ENCODE results near the gene VAMP1.
"Not testable (repeated sequence)": the region's sequence is repeated elsewhere in the genome, so short reads cannot be mapped to it uniquely, and the experiment has no call there.

VAMP1 gene

DNA sequence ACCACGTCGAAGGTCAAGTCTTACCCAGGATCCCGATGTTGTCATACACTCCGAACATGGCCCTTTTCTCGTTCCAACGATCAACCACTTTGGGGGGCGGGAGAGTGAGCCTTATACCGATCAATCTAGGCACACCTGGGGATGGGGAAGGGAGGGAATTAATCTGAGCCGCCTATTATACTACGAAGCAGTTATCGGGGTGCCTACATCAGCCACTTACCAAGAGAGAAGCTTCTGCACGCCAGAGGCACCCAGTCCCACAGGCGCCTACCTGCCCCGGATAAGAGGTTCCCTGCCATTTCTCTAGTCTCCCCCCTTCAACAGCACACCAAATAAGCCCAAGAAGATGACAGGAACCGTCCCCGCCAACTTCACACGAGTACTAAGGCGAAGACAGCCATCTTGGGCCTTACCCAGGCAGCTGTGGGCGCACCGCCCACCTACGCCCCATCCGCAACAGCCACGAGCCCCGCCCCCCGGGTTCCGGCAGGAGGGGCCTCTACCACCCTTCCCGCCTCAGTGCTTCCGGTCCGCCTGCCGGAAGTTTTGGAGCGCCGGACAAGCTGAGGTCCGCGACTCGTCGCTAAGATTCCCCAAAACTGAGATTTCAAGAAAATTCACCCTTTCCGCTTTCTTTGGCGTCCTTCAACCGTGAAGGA lies 22.5 kb upstream of the VAMP1 start, which contains the start of gene MRPL51:
Gene MRPL51, minus strand, starts transcription at position 425 of the 659 bp plus-strand sequence. Its CDS starts 126 bp downstream, at position 299.
- H3K4me1 ChIP-seq (ENCODE audit: insufficient read depth, poor library complexity, severe bottlenecking) = peaks cover 13% of the 10 kb centered on the region
- H3K9me3 ChIP-seq (ENCODE audit: severe bottlenecking) = no peaks in the 10 kb centered on the region
- DNase-seq (ENCODE audit: low spot score) (peak; percentile 96), ATAC-seq (ENCODE audit: low read depth) (peak; percentile 84)
- H3K27ac ChIP-seq (ENCODE audit: poor library complexity, severe bottlenecking) = peak within 1 kb of the TSS; percentile 88
- peaks cover 46% of the 10 kb centered on the region for H3K36me3 ChIP-seq (ENCODE audit: low read depth)
- peak within 1 kb of the TSS; percentile 48 for H3K4me3 ChIP-seq (ENCODE audit: severe bottlenecking)
- TF ChIP-seq, protein P1, sequence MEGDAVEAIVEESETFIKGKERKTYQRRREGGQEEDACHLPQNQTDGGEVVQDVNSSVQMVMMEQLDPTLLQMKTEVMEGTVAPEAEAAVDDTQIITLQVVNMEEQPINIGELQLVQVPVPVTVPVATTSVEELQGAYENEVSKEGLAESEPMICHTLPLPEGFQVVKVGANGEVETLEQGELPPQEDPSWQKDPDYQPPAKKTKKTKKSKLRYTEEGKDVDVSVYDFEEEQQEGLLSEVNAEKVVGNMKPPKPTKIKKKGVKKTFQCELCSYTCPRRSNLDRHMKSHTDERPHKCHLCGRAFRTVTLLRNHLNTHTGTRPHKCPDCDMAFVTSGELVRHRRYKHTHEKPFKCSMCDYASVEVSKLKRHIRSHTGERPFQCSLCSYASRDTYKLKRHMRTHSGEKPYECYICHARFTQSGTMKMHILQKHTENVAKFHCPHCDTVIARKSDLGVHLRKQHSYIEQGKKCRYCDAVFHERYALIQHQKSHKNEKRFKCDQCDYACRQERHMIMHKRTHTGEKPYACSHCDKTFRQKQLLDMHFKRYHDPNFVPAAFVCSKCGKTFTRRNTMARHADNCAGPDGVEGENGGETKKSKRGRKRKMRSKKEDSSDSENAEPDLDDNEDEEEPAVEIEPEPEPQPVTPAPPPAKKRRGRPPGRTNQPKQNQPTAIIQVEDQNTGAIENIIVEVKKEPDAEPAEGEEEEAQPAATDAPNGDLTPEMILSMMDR (IDR thresholded peaks at IDR 0.05; ENCODE audit: poor library complexity, severe bottlenecking) = no peak
- no peaks in the 10 kb centered on the region for H3K27me3 ChIP-seq (ENCODE audit: insufficient read depth, poor library complexity, severe bottlenecking)

DNA sequence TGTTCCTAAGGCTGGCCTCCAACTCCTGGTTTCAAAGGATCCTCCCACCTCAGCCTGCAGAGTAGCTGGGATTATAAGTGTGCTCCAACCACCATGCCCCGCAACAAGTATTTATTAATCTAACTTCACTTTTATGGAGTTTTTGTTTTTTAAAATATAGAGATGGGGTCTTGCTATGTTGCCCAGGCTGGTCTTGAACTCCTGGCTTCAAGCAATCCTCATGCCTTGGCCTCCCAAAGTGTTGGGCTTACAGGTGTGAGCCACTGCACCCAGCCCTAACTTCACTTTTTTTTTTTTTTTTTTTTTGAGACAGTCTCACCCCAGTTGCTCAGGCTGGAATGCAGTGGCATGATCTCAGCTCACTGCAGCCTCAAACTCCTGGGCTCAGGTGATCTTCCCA lies 20.2 kb upstream of the VAMP1 start:
- H3K27me3 ChIP-seq (ENCODE audit: insufficient read depth, poor library complexity, severe bottlenecking); H3K9me3 ChIP-seq (ENCODE audit: severe bottlenecking); DNase-seq (ENCODE audit: low spot score); H3K27ac ChIP-seq (ENCODE audit: poor library complexity, severe bottlenecking); H3K4me3 ChIP-seq (ENCODE audit: severe bottlenecking); ATAC-seq (ENCODE audit: low read depth): not testable (repeated sequence)
- Histone ChIP-seq H3K4me1 (ENCODE audit: insufficient read depth, poor library complexity, severe bottlenecking) (peaks cover 13% of the 10 kb centered on the region), H3K36me3 (ENCODE audit: low read depth) (peaks cover 26% of the 10 kb centered on the region)

DNA sequence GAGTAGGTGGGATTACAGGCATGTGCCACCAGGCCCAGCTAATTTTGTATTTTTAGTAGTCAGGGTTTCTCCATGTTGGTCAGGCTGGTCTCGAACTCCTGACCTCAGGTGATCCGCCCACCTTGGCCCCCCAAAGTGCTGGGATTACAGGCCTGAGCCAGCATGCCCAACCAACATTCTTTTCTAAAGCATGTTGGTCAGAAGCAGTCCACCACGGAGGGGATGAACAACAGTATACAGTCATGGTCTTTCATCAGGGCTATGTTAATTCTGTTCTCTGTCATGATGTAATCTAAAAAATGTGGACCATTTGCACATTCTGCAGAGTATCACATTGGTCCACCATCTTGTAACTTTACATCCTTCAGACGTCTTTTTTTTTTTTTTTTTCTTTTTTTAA lies 19.0 kb upstream of the VAMP1 start:
- TF ChIP-seq, protein P1 (IDR thresholded peaks at IDR 0.05; ENCODE audit: poor library complexity, severe bottlenecking) = no peak
- no peaks in the 10 kb centered on the region for H3K9me3 ChIP-seq (ENCODE audit: severe bottlenecking)
- H3K27me3 ChIP-seq (ENCODE audit: insufficient read depth, poor library complexity, severe bottlenecking) = no peaks in the 10 kb centered on the region
- H3K4me3 ChIP-seq (ENCODE audit: severe bottlenecking) = no peak overlapping the region
- H3K36me3 ChIP-seq (ENCODE audit: low read depth) = peaks cover 13% of the 10 kb centered on the region
- ATAC-seq (ENCODE audit: low read depth) (no peak), DNase-seq (ENCODE audit: low spot score) (no peak)
- no peak overlapping the region for H3K27ac ChIP-seq (ENCODE audit: poor library complexity, severe bottlenecking)
- H3K4me1 ChIP-seq (ENCODE audit: insufficient read depth, poor library complexity, severe bottlenecking) = peaks cover 3% of the 10 kb centered on the region

DNA sequence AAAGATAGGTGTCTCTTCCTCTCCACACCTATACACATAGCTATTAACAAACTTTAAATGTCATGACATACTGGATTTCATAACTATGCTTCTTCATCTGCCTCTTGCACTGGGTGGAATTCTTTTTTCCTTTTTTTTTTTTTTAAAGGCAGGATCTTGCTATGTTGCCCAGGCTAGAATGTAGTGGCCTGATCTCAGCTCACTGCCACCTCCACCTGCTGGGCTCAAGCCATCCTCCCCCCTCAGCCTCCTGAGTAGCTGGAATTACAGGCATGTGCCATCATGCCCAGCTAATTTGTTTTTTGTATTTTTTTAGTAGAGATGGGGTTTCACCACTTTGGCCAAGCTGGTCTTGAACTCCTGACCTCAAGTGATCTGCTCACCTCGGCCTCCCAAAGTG lies 17.8 kb upstream of the VAMP1 start:
- DNase-seq (ENCODE audit: low spot score) (no peak), ATAC-seq (ENCODE audit: low read depth) (no peak)
- Histone ChIP-seq H3K9me3 (ENCODE audit: severe bottlenecking) (no peaks in the 10 kb centered on the region), H3K4me3 (ENCODE audit: severe bottlenecking) (no peak overlapping the region), H3K36me3 (ENCODE audit: low read depth) (peaks cover 12% of the 10 kb centered on the region), H3K4me1 (ENCODE audit: insufficient read depth, poor library complexity, severe bottlenecking) (peaks cover 3% of the 10 kb centered on the region), H3K27ac (ENCODE audit: poor library complexity, severe bottlenecking) (no peak overlapping the region), H3K27me3 (ENCODE audit: insufficient read depth, poor library complexity, severe bottlenecking) (no peaks in the 10 kb centered on the region)
- TF ChIP-seq, protein P1 (IDR thresholded peaks at IDR 0.05; ENCODE audit: poor library complexity, severe bottlenecking) = no peak

DNA sequence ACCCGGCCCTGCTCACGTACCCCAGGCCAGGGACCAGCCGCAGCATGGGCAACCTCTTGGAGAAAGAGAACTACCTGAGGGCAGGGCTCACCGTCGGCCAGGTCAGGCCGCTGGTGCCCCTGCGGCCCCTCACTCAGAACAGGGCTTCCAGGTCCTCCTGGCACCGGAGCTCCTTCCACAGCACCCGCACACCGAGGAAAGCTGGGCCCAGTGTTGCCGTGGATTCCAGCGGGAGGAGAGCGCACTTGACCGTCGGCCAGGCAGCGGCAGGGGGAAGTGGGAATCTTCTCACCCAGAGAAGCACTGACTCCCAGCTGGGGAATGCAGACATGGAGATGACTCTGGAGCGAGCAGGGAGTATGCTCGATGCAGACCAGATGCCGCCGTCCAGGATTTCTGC lies 7.9 kb upstream of the VAMP1 start:
- no peaks in the 10 kb centered on the region for H3K4me1 ChIP-seq (ENCODE audit: insufficient read depth, poor library complexity, severe bottlenecking)
- H3K4me3 ChIP-seq (ENCODE audit: severe bottlenecking) = no peak overlapping the region
- no peak overlapping the region for H3K27ac ChIP-seq (ENCODE audit: poor library complexity, severe bottlenecking)
- no peaks in the 10 kb centered on the region for H3K36me3 ChIP-seq (ENCODE audit: low read depth)
- DNase-seq (ENCODE audit: low spot score) (no peak), ATAC-seq (ENCODE audit: low read depth) (no peak)
- no peaks in the 10 kb centered on the region for H3K27me3 ChIP-seq (ENCODE audit: insufficient read depth, poor library complexity, severe bottlenecking)
- H3K9me3 ChIP-seq (ENCODE audit: severe bottlenecking) = no peaks in the 10 kb centered on the region
- TF ChIP-seq, protein P1 (IDR thresholded peaks at IDR 0.05; ENCODE audit: poor library complexity, severe bottlenecking) = no peak

DNA sequence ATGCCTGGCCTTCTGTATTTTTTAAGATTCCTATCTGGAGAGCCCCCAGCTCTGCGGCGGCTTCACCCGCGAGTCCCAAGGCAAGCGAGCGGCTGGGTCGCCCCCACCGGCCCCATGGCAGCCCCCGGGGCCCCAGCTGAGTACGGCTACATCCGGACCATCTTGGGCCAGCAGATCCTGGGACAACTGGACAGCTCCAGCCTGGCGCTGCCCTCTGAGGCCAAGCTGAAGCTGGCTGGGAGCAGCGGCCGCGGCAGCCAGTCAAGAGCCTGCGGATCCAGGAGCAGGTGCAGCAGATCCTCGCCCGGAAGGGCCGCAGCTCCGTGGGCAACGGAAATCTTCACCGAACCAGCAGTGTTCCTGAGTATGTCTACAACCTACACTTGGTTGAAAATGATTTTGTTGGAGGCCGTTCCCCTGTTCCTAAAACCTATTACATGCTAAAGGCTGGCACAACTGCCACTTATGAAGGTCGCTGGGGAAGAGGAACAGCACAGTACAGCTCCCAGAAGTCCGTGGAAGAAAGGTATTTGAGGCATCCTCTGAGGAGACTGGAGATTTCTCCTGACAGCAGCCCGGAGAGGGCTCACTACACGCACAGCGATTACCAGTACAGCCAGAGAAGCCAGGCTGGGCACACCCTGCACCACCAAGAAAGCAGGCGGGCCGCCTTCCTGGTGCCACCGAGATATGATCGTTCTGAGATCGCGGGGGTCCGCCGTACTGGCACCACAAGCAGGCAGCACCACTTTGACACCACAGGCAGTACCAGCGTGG lies 7.3 kb upstream of the VAMP1 start:
- not testable (repeated sequence) for H3K27me3 ChIP-seq (ENCODE audit: insufficient read depth, poor library complexity, severe bottlenecking); H3K4me3 ChIP-seq (ENCODE audit: severe bottlenecking); H3K4me1 ChIP-seq (ENCODE audit: insufficient read depth, poor library complexity, severe bottlenecking); DNase-seq (ENCODE audit: low spot score); H3K27ac ChIP-seq (ENCODE audit: poor library complexity, severe bottlenecking); ATAC-seq (ENCODE audit: low read depth); H3K9me3 ChIP-seq (ENCODE audit: severe bottlenecking); H3K36me3 ChIP-seq (ENCODE audit: low read depth)
